ENCODE measurements around the gene HSPG2. TPM values are rescaled to one million over a fixed set of nuclear protein-coding genes. Genes with fewer than 3 reads are reported as not detected.

The HSPG2 gene
- total RNA-seq, 6 experiments from 2014 or later = 275 to 430 (median 297) TPM

GRCh38 chr1:21840981-21841380 lies 96.1 kb downstream of the HSPG2 start:
- no peak for DNase-seq
- Mint-ChIP-seq H3K4me1 (ENCODE audit: low read depth) (no peaks in the 10 kb centered on the region), H3K27ac (no peak overlapping the region; the same call in 1 of the 2 replicates), H3K27me3 (ENCODE audit: insufficient read depth) (peaks cover 26% of the 10 kb centered on the region), H3K9me3 (no peaks in the 10 kb centered on the region), H3K4me3 (no peak overlapping the region; the same call in 1 of the 2 replicates), H3K36me3 (ENCODE audit: low read depth) (peaks cover 11% of the 10 kb centered on the region)
- TF ChIP-seq CTCF (IDR thresholded peaks at IDR 0.05) = no peak

GRCh38 chr1:21839337-21840037 lies 97.6 kb downstream of the HSPG2 start:
- H3K36me3 Mint-ChIP-seq (ENCODE audit: low read depth) = peaks cover 20% of the 10 kb centered on the region
- H3K27ac Mint-ChIP-seq = no peak overlapping the region
- H3K9me3 Mint-ChIP-seq = peaks cover under 1% of the 10 kb centered on the region; the same call in 1 of the 2 replicates
- TF ChIP-seq CTCF (IDR thresholded peaks at IDR 0.05) = no peak
- H3K27me3 Mint-ChIP-seq (ENCODE audit: insufficient read depth) = peaks cover 28% of the 10 kb centered on the region
- DNase-seq = no peak
- H3K4me1 Mint-ChIP-seq (ENCODE audit: low read depth) = no peaks in the 10 kb centered on the region
- H3K4me3 Mint-ChIP-seq = no peak overlapping the region

GRCh38 chr1:21838359-21839157 lies 98.6 kb downstream of the HSPG2 start:
- Mint-ChIP-seq H3K4me3 (no peak overlapping the region), H3K36me3 (ENCODE audit: low read depth) (peaks cover 28% of the 10 kb centered on the region), H3K27me3 (ENCODE audit: insufficient read depth) (peaks cover 24% of the 10 kb centered on the region), H3K27ac (no peak overlapping the region), H3K4me1 (ENCODE audit: low read depth) (no peaks in the 10 kb centered on the region), H3K9me3 (peaks cover 6% of the 10 kb centered on the region)
- DNase-seq = no peak
- TF ChIP-seq CTCF (IDR thresholded peaks at IDR 0.05) = no peak

GRCh38 chr1:21837476-21837875 lies 99.6 kb downstream of the HSPG2 start:
- Mint-ChIP-seq H3K4me3 (no peak overlapping the region), H3K4me1 (ENCODE audit: low read depth) (no peaks in the 10 kb centered on the region), H3K27ac (no peak overlapping the region), H3K36me3 (ENCODE audit: low read depth) (peaks cover 36% of the 10 kb centered on the region), H3K9me3 (peaks cover 6% of the 10 kb centered on the region), H3K27me3 (ENCODE audit: insufficient read depth) (peaks cover 22% of the 10 kb centered on the region)
- no peak for TF ChIP-seq CTCF (IDR thresholded peaks at IDR 0.05)
- DNase-seq = no peak

GRCh38 chr1:21836729-21837128 lies 100.4 kb downstream of the HSPG2 start:
- no peak for DNase-seq
- Mint-ChIP-seq H3K27ac (no peak overlapping the region), H3K4me1 (ENCODE audit: low read depth) (no peaks in the 10 kb centered on the region), H3K36me3 (ENCODE audit: low read depth) (peaks cover 36% of the 10 kb centered on the region), H3K27me3 (ENCODE audit: insufficient read depth) (peaks cover 26% of the 10 kb centered on the region), H3K9me3 (peaks cover 6% of the 10 kb centered on the region), H3K4me3 (no peak overlapping the region)
- TF ChIP-seq CTCF (IDR thresholded peaks at IDR 0.05) = no peak

Measured in HFFc6 (cell line).